ENCODE results near the gene GREB1. TPM values are rescaled to one million over a fixed set of nuclear protein-coding genes. Genes with fewer than 3 reads are reported as not detected.

The GREB1 gene
- total and polyA plus RNA-seq, 2 experiments from 2014 or later = 12.0 to 35.0 TPM

- H3K36me3 Mint-ChIP-seq (ENCODE audit: low read depth) = peaks cover 37% of the 10 kb centered on the region
These were observed 47.4 kb downstream of the GREB1 start for GRCh38 chr2:11581124-11581796.

More at GRCh38 chr2:11581124-11581796, 47.4 kb downstream of the GREB1 start:
- H4K20me1 ChIP-seq (replicated peaks; ENCODE audit: insufficient read depth) = no peaks in the 10 kb centered on the region
- H2AFZ ChIP-seq = no peak overlapping the region
- Mint-ChIP-seq H3K4me1 (peaks cover 32% of the 10 kb centered on the region), H3K27ac (no peak overlapping the region), H3K9me3 (no peaks in the 10 kb centered on the region; the same call in 2 of the 3 replicates), H3K27me3 (ENCODE audit: insufficient read depth, low read depth, poor library complexity) (peaks cover 4% of the 10 kb centered on the region), H3K4me3 (no peak overlapping the region)
- H3K27me3 ChIP-seq (ENCODE audit: insufficient read depth) = no peaks in the 10 kb centered on the region
- H3K79me2 ChIP-seq (replicated peaks; ENCODE audit: insufficient read depth) = no peaks in the 10 kb centered on the region; the same call in 1 of the 2 replicates
- ATAC-seq (no peak), DNase-seq (ENCODE audit: low spot score) (no peak)
- no peak for TF ChIP-seq NANOG (IDR thresholded peaks at IDR 0.05; ENCODE audit: borderline replicate concordance)
- TF ChIP-seq EZH2phosphoT487 (IDR thresholded peaks at IDR 0.05; ENCODE audit: unreplicated experiment) = no peak
- TF ChIP-seq CTCF (conservative IDR thresholded peaks at IDR 0.05; ENCODE audit: low read depth in 2 of 2) = no peak
- no peak for TF ChIP-seq ZNF462 (CRISPR knock-in tag; IDR thresholded peaks at IDR 0.05)
- no peak for TF ChIP-seq REST (IDR thresholded peaks at IDR 0.05; ENCODE audit: unreplicated experiment)
- no peak for TF ChIP-seq EZH2 (IDR thresholded peaks at IDR 0.05; ENCODE audit: low read depth, unreplicated experiment)
- TF ChIP-seq POLR2AphosphoS5 (IDR thresholded peaks at IDR 0.05; ENCODE audit: low read depth) = no peak
- TF ChIP-seq ZNF114 (CRISPR knock-in tag; IDR thresholded peaks at IDR 0.05) = no peak
- no peak for TF ChIP-seq CREB1 (CRISPR knock-in tag; IDR thresholded peaks at IDR 0.05; ENCODE audit: low read depth)
- no peak for TF ChIP-seq JUNB (IDR thresholded peaks at IDR 0.05; ENCODE audit: unreplicated experiment)
- no peak for TF ChIP-seq STAT1 (IDR thresholded peaks at IDR 0.05; ENCODE audit: unreplicated experiment)
- no peak for TF ChIP-seq ETS1 (IDR thresholded peaks at IDR 0.05)
- no peak for TF ChIP-seq ZNF331 (CRISPR knock-in tag; IDR thresholded peaks at IDR 0.05; ENCODE audit: low read depth)
- H3K9me2 ChIP-seq (ENCODE audit: insufficient read depth) = no peaks in the 10 kb centered on the region
- H3F3A ChIP-seq (replicated peaks; ENCODE audit: low read depth) = no peaks in the 10 kb centered on the region
- H3K36me3 ChIP-seq (ENCODE audit: insufficient read depth) = peaks cover 5% of the 10 kb centered on the region; the same call in 1 of the 2 replicates
- H3K4me3 ChIP-seq = no peak overlapping the region
- H3K4me2 ChIP-seq = no peak overlapping the region
- 0 out of 2 replicates have a peak, but pooled peaks cover 5% of the 10 kb centered on the region for H3K4me1 ChIP-seq (ENCODE audit: insufficient read depth)
- no peak overlapping the region for H3K27ac ChIP-seq (ENCODE audit: low read depth)
